ENCODE results near the gene FZR1. TPM values are rescaled to one million over a fixed set of nuclear protein-coding genes. Genes with fewer than 3 reads are reported as not detected.

FZR1 gene
- total RNA-seq: 22.7 TPM

- peak; percentile 99 for DNase-seq
Observed at GRCh38 chr19:3505598-3506383, at the start of gene FZR1. Gene FZR1, plus strand, starts transcription at chr19:3506311. Its CDS starts 16,679 bp downstream, at chr19:3522990.

- DNase-seq: no peak
Observed at GRCh38 chr19:3456925-3457527, 49.1 kb upstream of the FZR1 start.

DNA sequence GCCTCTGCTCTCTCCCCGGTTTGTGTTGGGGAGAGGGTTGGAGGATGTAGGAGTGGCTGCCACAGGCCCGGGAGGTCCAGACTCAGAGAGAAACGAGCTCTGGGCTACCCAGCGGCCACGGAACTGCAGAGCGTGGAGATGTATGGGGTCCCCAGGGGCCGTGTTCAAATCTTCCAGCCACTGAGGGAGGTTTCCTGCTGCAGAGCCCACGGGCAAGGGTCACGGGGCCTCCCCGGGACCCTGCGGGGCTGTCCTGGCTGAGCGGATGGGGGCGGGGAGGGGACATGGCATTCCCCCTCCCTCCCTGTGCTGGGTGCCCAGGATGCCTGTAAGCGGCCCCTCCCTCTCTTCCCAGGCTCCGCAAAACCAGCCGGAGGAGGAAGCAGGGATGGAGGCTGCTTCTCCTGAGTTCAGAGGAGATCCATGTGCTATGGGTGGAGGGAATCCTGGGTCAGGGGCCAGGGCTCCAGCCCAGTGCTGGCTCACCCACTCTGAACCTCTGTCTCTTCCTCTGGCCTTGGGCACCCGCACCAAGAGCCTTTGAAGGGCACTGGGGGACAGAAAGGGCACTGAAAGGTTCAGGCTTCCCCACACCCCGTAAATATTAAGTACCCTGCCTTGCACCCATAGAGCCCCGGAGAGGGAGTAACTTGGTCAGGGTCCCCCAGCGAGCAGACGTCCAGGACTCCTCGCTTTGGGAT is 48.4 kb upstream of the FZR1 start:
- no peak for DNase-seq

DNA sequence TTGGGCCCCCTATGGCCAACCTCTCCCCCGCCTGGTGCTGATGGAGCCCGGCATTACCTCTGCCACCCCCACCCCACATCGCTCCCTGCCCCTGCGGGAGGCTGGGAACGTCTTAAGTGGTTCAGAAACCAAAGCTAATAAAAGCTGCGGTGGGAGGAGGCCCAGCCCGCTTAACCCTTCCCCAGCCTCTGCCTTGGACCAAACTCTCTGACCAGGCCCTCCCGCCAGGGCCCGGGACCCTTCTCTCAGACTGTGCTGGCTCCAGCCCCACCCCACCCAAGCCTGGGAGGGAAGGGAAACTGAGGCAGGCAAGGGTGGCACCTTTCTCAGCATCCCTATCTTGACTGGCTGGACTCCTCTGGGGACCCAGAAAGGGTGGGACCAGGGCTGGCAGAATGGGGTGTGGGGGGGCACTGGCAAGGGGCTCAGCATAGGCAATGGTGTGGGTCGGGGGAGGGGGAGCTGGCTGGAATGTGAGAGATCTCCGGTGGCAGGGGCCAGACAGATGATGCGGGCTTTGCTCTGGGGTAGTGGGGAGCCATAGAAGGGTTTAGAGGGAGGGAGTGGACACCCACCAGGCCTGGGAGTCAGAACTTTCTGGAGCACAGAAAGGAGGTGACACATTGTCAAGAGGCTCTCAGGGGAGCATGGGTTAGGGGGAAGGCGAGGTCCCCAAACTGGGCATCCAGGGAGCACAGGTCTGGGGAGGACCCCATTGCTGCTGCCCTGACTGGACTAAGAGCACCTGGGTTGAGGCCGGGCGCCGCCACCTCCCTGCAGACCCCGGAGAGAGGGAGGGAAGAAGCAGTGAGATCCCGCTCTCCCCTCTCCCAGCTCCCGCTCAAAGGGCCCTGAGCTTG is 47.7 kb upstream of the FZR1 start:
- DNase-seq: no peak

GRCh38 chr19:3459089-3459881 is 46.8 kb upstream of the FZR1 start:
- peak; percentile 80 for DNase-seq

GRCh38 chr19:3459965-3460582 is 46.0 kb upstream of the FZR1 start:
- no peak for DNase-seq

DNA sequence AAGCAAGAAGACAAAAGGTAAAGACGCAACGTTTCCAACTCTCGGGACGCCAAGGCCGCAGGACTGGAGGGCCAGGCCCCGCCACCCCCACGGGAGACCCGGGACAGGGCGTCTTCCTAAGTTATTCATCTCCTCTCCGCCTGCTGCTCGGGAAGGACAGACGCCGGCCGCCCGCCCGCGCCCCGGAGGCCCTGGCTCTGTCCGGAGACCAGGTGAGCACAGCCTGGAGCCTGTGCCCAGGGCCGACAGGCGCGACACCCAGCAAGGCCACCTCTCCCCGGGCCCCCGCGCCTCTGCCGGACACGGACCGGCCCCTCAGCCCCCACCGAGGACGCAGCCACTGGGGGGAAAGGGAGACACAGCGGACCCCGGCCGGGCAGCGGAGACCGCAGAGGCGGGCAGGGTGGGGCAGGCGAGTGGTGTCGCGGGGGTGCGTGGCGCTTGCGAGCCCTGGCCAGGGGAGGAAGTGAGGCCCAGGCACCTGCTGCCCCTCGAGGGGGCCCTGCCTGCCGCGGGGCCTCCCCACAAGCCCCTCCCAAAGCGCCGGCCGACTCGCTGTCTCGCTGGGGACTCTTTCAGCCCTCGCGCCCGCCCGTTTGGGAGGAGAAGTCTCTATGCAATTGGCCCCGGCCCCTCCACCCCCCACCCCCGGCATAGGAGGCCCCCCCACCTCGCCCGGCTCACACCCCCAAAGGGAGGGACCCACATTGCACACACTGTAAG is 43.0 kb upstream of the FZR1 start:
- no peak for DNase-seq

DNA sequence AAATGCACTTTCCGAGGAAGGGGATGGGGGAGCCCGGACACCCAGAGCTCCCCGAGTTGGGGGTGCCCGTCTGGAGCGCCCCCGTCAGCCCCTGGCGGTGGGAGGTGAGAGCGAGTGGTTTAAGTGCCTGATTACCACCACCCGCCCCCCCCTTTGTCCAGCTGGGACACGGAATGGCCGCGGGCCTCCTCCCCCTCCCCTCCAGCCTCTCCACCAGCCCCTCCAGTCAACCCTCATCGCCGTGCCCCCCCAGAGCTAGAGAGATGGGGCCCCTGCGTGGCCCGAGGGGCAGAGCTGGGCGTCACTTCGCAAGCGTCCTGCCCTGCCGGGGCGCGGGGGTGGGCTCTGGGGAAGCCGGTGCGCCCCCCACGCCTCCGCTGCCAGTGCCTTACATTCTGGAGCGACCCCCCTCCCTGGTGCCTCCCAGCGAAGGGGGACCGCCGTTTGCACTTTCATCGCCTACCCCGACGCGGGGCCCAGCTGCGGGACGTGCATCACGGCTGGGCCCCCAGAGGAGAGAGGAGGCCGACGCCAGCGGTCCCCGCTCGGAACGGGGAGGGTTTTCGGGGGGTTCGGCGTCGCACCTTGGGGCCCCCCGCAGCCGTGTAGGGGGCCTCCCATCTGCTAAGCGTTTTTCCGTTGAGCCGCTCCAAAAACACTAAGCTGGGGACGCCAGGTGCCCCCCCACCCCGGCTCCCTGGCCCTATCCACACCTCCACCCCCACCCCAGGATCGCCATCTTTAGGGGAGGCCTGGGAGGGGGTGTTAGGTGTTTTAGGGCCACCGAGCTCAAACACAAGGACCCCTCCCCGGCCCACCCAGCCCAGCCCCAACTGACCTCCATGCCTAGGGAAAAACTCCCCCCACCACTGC is 42.2 kb upstream of the FZR1 start:
- no peak for DNase-seq

DNA sequence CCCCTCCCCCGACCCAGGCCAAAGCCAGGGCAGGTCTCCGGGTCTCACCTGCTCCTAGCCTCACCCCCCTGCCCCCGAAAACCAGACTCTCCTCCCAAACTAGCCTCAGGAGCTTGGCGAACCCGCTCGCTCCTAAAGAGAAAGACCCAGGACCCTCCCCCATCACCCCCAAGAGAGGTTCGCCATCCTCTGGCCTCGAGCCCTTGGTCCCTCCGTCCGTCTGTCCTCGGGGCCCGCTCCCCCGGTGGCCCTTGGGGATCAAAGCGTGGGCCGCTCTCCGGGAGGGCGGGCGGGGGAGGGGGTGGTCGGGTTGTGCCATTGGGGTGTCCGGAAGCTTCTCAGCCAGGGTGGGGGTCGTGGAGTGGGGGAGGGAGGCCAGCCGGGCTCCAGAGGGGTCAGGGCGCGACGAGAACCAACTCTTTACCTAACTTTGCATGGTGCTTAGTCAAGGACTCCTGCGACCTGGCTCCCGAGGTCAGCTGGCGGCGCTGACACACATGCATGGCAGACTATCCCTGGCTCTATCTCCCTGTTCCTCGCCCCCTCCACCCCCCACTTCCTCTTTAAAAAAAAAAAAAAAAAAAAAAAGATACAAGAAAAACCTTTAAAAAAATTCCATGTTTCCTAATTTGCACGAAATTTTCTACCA is 41.4 kb upstream of the FZR1 start:
- DNase-seq: no peak

GRCh38 chr19:3465552-3465951 is 40.6 kb upstream of the FZR1 start:
- DNase-seq: no peak

DNA sequence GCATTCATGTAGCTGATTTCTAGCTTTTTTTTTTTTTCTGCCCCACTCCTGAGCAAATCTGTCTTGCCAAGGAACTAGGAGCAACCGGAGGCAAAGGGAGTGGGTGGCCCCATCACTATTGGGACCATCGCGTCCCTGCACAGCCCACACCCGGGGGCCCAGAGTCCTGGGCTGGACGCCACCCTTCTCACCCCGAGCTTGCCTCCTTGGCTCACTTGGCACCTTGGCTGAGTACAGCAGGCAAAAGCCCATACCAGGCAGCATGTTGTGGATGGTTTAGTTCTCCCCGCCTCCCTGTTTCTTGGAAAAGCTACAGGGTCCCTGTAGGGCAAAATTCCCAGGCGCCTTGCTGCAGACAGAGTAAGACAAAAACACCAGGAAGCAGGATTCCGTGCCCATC is 39.5 kb upstream of the FZR1 start:
- no peak for DNase-seq

- no peak for DNase-seq
Observed at GRCh38 chr19:3467437-3468198, 38.5 kb upstream of the FZR1 start.

GRCh38 chr19:3468211-3468610 is 37.9 kb upstream of the FZR1 start:
- DNase-seq: no peak

DNA sequence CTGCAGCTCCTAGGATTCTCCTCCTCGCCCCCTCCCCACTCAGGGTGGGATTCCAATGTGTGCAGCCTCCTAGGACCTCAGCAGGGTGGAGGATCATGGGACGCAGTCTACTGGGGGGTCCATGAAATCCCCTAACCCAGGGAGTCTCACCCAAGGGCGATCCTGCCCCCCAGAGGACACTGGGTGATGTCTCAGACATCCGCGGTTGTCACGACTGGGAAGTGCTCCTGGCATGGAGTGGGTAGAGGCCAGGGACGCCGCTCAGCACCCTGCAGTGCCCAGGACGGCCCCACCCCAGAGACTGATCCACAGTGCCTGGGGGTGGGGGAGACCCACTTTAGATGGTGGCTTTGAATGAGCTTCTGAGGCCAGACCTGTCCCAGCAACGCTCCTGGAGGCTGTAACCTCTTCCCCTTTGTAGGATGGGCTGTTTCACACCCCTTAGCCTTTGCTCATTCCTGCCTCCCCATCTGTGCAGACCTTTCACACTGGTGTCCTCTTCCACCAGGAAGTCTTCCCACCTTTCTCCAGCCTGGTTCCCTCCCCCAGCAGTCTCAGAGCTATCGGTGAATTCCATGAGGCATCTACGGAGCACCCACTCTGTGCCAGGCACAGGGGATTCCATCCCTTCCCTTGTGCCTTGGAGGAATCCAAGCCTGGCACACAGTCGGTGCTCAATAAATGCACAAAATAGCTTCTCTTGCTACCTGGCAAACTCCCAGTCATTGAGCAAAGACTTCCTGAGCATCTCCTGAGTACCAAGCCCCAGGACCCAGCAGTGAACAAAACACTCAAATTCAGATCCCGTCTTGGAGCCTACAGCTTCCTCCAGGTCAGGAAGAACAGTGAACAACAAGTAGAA is 36.2 kb upstream of the FZR1 start:
- DNase-seq: no peak

GRCh38 chr19:3470500-3471128 is 35.5 kb upstream of the FZR1 start:
- no peak for DNase-seq

DNA sequence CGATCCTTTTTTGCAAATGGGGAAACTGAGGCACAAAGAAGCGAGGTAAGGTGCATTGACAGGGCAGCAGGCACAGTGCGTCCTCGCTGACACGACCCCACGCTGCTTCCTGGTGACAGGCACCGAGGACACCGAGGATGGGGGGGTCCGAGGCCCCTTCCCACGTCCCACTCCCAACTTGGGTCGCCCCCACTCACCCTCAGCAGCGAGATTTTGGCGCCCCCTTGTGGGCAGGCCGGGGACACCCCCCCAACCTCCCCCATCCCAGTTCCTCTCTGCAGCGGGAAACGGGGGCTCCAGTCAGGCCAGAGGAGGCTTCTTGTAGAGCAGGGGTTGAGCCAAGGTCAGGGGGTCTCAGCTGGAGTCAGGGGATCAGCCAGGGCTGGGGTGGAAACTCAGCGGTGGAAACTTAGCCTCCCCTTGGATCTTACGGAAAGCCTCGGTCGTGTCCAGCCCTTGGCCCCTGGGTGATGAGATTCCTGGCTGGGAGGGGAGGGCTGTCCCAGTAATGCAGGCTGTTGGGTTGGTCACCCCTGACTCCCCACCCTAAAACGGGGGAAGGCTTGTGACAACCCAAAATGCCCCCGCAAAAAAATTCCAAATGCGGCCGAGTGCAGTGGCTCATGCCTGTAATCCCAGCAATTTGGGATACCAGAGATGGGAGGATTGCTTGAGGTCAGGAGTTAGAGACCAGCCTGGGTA is 34.0 kb upstream of the FZR1 start:
- no peak for DNase-seq

All from skin of body (tissue), 2 donors.